Endodermal cell (in vitro differentiated cells): ENCODE measurements around the gene RGS7. TPM values are rescaled to one million over a fixed set of nuclear protein-coding genes. Genes with fewer than 3 reads are reported as not detected.
A peak's percentile ranks its signal among the peaks of the same experiment; 100 is the strongest.

ENCODE experiments used
- DNase-seq: peaks from one replicate; pipeline ENCODE4 v3.0.0-alpha.2; 2017
- H3K27ac ChIP-seq: 2 replicates; pipeline ENCODE4 v1.5.1; 2013; ENCODE audit warnings: mild to moderate bottlenecking, low read depth, low read length, moderate library complexity
- H3K27me3 ChIP-seq: 2 replicates; pipeline ENCODE4 v1.6.1; 2013; ENCODE audit warnings: mild to moderate bottlenecking, low read length, moderate library complexity; ENCODE audit not compliant: insufficient read depth, control insufficient read depth, poor library complexity, severe bottlenecking
- H3K36me3 ChIP-seq: 2 replicates; pipeline ENCODE4 v1.7.0; 2013; ENCODE audit warnings: mild to moderate bottlenecking, low read length, moderate library complexity; ENCODE audit not compliant: control insufficient read depth, insufficient read depth
- H3K4me1 ChIP-seq: one replicate; pipeline ENCODE4 v1.7.0; 2013; ENCODE audit warnings: low read length; ENCODE audit not compliant: control insufficient read depth, insufficient read depth
- H3K4me3 ChIP-seq: 2 replicates; pipeline ENCODE4 v1.5.1; 2013; ENCODE audit warnings: mild to moderate bottlenecking, low read length, moderate library complexity
- H3K9ac ChIP-seq: 2 replicates; pipeline ENCODE4 v1.6.1; 2013; ENCODE audit warnings: mild to moderate bottlenecking, low read length, moderate library complexity; ENCODE audit not compliant: poor library complexity, severe bottlenecking; ENCODE audit errors: extremely low read depth
- H3K9me3 ChIP-seq: 2 replicates; pipeline ENCODE4 v1.6.1; 2013; ENCODE audit warnings: mild to moderate bottlenecking, low read length, moderate library complexity; ENCODE audit not compliant: control insufficient read depth
- H3K27ac Mint-ChIP-seq: 2 replicates; pipeline ENCODE4 v1.8.0; 2020; ENCODE audit warnings: mixed read lengths
- H3K27me3 Mint-ChIP-seq: 2 replicates; pipeline ENCODE4 v1.8.0; 2021; ENCODE audit warnings: mild to moderate bottlenecking, mixed read lengths; ENCODE audit not compliant: insufficient read depth
- H3K36me3 Mint-ChIP-seq: 2 replicates; pipeline ENCODE4 v1.8.0; 2020; ENCODE audit warnings: low read depth, mixed read lengths
- H3K4me1 Mint-ChIP-seq: 2 replicates; pipeline ENCODE4 v1.8.0; 2020; ENCODE audit warnings: mixed read lengths
- H3K4me3 Mint-ChIP-seq: 2 replicates; pipeline ENCODE4 v1.8.0; 2020; ENCODE audit warnings: mild to moderate bottlenecking, moderate library complexity, mixed read lengths
- H3K9me3 Mint-ChIP-seq: 2 replicates; pipeline ENCODE4 v1.8.0; 2020; ENCODE audit warnings: mild to moderate bottlenecking, mixed read lengths
- WGBS, 2 experiments: methylation state at CpG; one replicate each; pipeline versions ENCODE4 v1.1.5 to v1.1.7; 2013; ENCODE audit warnings: missing lambda C conversion rate in 2 of 2, mixed read lengths in 1 of 2; ENCODE audit not compliant: insufficient coverage in 1 of 2, insufficient read length in 1 of 2; 5-methylcytosine and 5-hydroxymethylcytosine counted together
- total RNA-seq, 2 donors: library from RNA; stranded (reverse); fragmentation: NEBNext Ultra II Directional in 1 of 2; extraction: Animal tissue kit (Norgen Biotek cat#: 25700) in 1 of 2; gene quantifications; 2 replicates in 1 of 2; 3 replicates in 1 of 2; pipeline ENCODE4 v1.2.1, GENCODE V29; 2021
- TF ChIP-seq, protein P1 (sequence below): fragments of 200-600 bp; sonication (generic); conservative IDR thresholded peaks from 2 replicates; pipeline ENCODE4 v1.5.0; 2021; ENCODE audit warnings: antibody characterized with exemption, mild to moderate bottlenecking

RGS7 gene
- total RNA-seq, 2 donors from 2014 or later: 1.0 to 1.1 TPM

DNA sequence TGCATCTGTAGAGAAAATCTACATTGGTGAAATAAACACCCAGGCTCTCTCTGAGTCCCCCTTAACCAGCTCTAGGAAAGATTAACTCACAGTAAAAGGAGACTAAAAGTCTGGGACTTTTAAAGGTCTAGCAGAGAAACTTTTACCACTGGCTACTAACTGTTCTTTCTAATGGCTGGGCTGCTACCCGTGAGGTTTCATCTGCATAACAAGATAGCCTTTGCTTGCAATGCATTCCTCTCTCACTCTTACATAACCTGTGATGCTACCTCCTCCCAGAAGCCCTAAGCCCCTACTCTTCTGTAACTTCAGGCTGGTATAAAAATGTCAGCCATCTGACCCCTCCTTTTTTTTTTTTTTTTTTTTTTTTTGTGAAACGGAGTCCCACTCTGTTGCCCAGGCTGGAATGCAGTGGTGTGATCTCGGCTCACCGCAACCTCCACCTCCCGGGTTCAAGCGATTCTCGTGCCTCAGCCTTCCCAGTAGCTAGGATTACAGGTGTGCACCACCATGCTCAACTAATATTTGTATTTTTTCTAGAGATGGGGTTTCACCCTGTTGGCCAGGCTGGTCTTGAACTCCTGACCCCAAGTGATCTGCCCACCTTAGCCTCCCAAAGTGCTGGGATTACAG lies 344.2 kb downstream of the RGS7 start:
- no peaks in the 10 kb centered on the region for H3K4me1 ChIP-seq
- H3K36me3 ChIP-seq: no peaks in the 10 kb centered on the region
- Mint-ChIP-seq H3K27ac (no peak overlapping the region), H3K4me1 (peaks cover 31% of the 10 kb centered on the region), H3K4me3 (no peak overlapping the region), H3K27me3 (no peaks in the 10 kb centered on the region), H3K36me3 (peaks cover 3% of the 10 kb centered on the region), H3K9me3 (peaks cover 12% of the 10 kb centered on the region)
- WGBS, 2 experiments: 71 to 81% methylated on average over 4 to 7 of the region's 7 CpGs
- TF ChIP-seq, protein P1, sequence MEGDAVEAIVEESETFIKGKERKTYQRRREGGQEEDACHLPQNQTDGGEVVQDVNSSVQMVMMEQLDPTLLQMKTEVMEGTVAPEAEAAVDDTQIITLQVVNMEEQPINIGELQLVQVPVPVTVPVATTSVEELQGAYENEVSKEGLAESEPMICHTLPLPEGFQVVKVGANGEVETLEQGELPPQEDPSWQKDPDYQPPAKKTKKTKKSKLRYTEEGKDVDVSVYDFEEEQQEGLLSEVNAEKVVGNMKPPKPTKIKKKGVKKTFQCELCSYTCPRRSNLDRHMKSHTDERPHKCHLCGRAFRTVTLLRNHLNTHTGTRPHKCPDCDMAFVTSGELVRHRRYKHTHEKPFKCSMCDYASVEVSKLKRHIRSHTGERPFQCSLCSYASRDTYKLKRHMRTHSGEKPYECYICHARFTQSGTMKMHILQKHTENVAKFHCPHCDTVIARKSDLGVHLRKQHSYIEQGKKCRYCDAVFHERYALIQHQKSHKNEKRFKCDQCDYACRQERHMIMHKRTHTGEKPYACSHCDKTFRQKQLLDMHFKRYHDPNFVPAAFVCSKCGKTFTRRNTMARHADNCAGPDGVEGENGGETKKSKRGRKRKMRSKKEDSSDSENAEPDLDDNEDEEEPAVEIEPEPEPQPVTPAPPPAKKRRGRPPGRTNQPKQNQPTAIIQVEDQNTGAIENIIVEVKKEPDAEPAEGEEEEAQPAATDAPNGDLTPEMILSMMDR: no peak
- no peak overlapping the region for H3K9ac ChIP-seq
- no peaks in the 10 kb centered on the region for H3K27me3 ChIP-seq
- no peaks in the 10 kb centered on the region for H3K9me3 ChIP-seq
- H3K4me3 ChIP-seq: no peak overlapping the region
- DNase-seq: peak; percentile 72
- H3K27ac ChIP-seq: no peak overlapping the region

DNA sequence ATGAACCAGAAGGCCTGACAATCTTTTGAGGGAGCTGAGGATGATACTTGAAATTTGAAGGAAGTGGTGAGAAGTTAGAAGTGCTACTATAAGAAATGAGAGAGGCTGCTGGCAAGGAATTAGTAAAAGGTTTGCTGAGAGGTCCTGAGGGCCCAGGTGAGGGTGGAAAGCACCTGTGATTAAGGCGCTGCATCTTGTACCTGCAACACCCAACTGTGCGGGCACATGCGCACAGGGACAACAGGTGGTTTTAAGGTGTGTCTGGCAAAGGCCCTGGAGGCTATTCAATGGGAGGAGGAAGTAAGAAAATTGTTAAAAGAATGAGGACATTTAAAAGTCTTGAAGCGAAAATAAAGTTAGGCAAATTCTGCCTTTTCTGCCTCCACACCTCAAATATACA lies 349.3 kb downstream of the RGS7 start:
- WGBS, 2 experiments: 92 to 96% methylated on average over 3 to 4 of the region's 4 CpGs
- Histone ChIP-seq H3K27ac (no peak overlapping the region), H3K9ac (no peak overlapping the region), H3K9me3 (no peaks in the 10 kb centered on the region), H3K4me3 (no peak overlapping the region), H3K36me3 (no peaks in the 10 kb centered on the region), H3K4me1 (no peaks in the 10 kb centered on the region), H3K27me3 (no peaks in the 10 kb centered on the region)
- H3K4me1 Mint-ChIP-seq: peaks cover 34% of the 10 kb centered on the region
- H3K4me3 Mint-ChIP-seq: no peak overlapping the region
- no peaks in the 10 kb centered on the region for H3K9me3 Mint-ChIP-seq
- H3K36me3 Mint-ChIP-seq: no peaks in the 10 kb centered on the region
- H3K27me3 Mint-ChIP-seq: no peaks in the 10 kb centered on the region
- no peak overlapping the region for H3K27ac Mint-ChIP-seq
- TF ChIP-seq, protein P1: no peak
- no peak for DNase-seq

DNA sequence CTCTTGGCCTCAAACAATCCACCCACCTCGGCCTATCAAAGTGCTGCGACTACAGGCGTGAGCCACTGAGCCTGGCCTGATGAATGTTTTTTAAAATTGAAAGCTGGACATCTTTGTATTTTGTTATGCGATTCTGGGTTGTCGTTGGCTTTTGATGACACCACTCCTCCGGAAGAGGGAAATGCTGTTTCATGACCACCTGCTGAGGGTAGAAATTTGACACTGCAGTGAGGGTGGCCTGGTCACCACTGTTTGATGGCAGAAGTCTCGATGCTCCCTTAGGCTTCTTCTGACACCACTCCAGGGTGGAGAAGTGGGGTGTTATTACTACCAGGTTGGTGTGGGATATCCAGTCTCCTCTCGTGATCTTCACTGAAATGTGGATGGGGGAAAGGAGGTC lies 357.2 kb downstream of the RGS7 start:
- H3K27me3 Mint-ChIP-seq: no peaks in the 10 kb centered on the region
- Histone ChIP-seq H3K4me1 (no peaks in the 10 kb centered on the region), H3K27ac (no peak overlapping the region), H3K9me3 (no peaks in the 10 kb centered on the region), H3K9ac (no peak overlapping the region), H3K27me3 (no peaks in the 10 kb centered on the region), H3K36me3 (no peaks in the 10 kb centered on the region), H3K4me3 (no peak overlapping the region)
- 70 to 88% methylated on average over 5 to 8 of the region's 8 CpGs for WGBS, 2 experiments
- H3K4me1 Mint-ChIP-seq: peaks cover 6% of the 10 kb centered on the region
- no peaks in the 10 kb centered on the region for H3K36me3 Mint-ChIP-seq
- TF ChIP-seq, protein P1: no peak
- H3K9me3 Mint-ChIP-seq: no peaks in the 10 kb centered on the region
- no peak overlapping the region for H3K4me3 Mint-ChIP-seq
- DNase-seq: no peak
- no peak overlapping the region for H3K27ac Mint-ChIP-seq
